Upper lobe of left lung (tissue), 6 donors: ENCODE results near the gene AGBL3. TPM values are rescaled to one million over a fixed set of nuclear protein-coding genes. Genes with fewer than 3 reads are reported as not detected.

ENCODE experiments used
- ATAC-seq, 2 donors: fragments of 200-7000 bp; cut with Tn5 transposase; one replicate each; pipeline ENCODE4 v1.9.1; 2022; ENCODE audit warnings: mild to moderate bottlenecking in 2 of 2, moderate library complexity in 2 of 2; ENCODE audit not compliant: low FRiP score in 2 of 2
- DNase-seq, 2 donors: peaks; one replicate each; pipeline ENCODE4 v3.0.0-alpha.2; 2019 to 2020
- H3K27ac ChIP-seq, 4 donors: fragments of 200-600 bp; sonication (generic); one replicate each; pipeline ENCODE4 v1.5.1; 2016 to 2019
- H3K27me3 ChIP-seq, 4 donors: fragments of 200-600 bp; sonication (generic); one replicate each; pipeline ENCODE4 v1.5.1; 2017 to 2019
- H3K36me3 ChIP-seq, 4 donors: fragments of 200-600 bp; sonication (generic); one replicate each; pipeline ENCODE4 v1.5.1; 2016 to 2019
- H3K4me1 ChIP-seq, 4 donors: fragments of 200-600 bp; sonication (generic); one replicate each; pipeline ENCODE4 v1.5.1; 2018 to 2019
- H3K4me3 ChIP-seq, 4 donors: fragments of 200-600 bp; sonication (generic); one replicate each; pipeline ENCODE4 v1.5.1; 2017 to 2019; ENCODE audit warnings: mild to moderate bottlenecking in 2 of 4, moderate library complexity in 1 of 4
- H3K9me3 ChIP-seq, 4 donors: fragments of 200-600 bp; sonication (generic); one replicate each; pipeline ENCODE4 v1.5.1; 2018 to 2019
- EP300 ChIP-seq, 4 donors: sonication (generic); formaldehyde crosslinking; IDR thresholded peaks; one replicate each; pipeline ENCODE4 v1.5.1; 2017; ENCODE audit warnings: antibody characterized with exemption in 4 of 4, control low read depth in 2 of 4
- POLR2A ChIP-seq, 4 donors: fragments of 450-650 bp; IDR thresholded peaks; one replicate each; pipeline ENCODE4 v1.5.1; 2016 to 2017; ENCODE audit warnings: antibody characterized with exemption in 4 of 4, mild to moderate bottlenecking in 2 of 4
- POLR2AphosphoS5 ChIP-seq, 2 donors: sonication (generic); formaldehyde crosslinking; IDR thresholded peaks; one replicate each; pipeline ENCODE4 v1.5.1; 2017; ENCODE audit warnings: antibody characterized with exemption in 2 of 2
- WGBS, 2 donors: methylation state at CpG; one replicate each; pipeline ENCODE4 v1.1.5; 2017 to 2018; 5-methylcytosine and 5-hydroxymethylcytosine counted together
- total RNA-seq, 6 donors: library from RNA; depleted of rRNA in 4 of 6; stranded (reverse); fragments of >200 nt in 4 of 6; gene quantifications; one replicate each; pipeline versions ENCODE4 v1.1.0 to v1.2.1, GENCODE V29; 2016 to 2021
- TF ChIP-seq, protein P1 (sequence below), 6 experiments: fragments of 450-650 bp in 4 of 6; fragments of 200-600 bp in 2 of 6; sonication (generic) in 2 of 6; IDR thresholded peaks; one replicate each; pipeline ENCODE4 v1.5.1; 2016 to 2019; ENCODE audit warnings: antibody characterized with exemption in 6 of 6
- donor health status: DM: no; HTN: no; CAD: no; lungs with moderate emphysema.
- donor health status: DM: no; HTN: yes; CAD: no; lungs with severe emphysema.

AGBL3 gene
- total RNA-seq, 6 donors from 2014 or later: 1.0 to 5.2 (median 2.5) TPM

GRCh38 chr7:135098391-135098790, 112.1 kb downstream of the AGBL3 start:
- H3K27ac ChIP-seq: peak overlapping the region in 2 of 4 donors; percentile 32 to 48
- WGBS, 2 donors: 52 to 54% methylated on average over 3 of the region's 3 CpGs
- no peak overlapping the region for H3K4me3 ChIP-seq
- H3K4me1 ChIP-seq: peaks cover 0 to 5% (median 0%) of the 10 kb centered on the region in 4 donors
- no peaks in the 10 kb centered on the region for H3K9me3 ChIP-seq
- no peaks in the 10 kb centered on the region for H3K27me3 ChIP-seq
- TF ChIP-seq POLR2A (IDR thresholded peaks at IDR 0.05): no peak
- TF ChIP-seq, protein P1, sequence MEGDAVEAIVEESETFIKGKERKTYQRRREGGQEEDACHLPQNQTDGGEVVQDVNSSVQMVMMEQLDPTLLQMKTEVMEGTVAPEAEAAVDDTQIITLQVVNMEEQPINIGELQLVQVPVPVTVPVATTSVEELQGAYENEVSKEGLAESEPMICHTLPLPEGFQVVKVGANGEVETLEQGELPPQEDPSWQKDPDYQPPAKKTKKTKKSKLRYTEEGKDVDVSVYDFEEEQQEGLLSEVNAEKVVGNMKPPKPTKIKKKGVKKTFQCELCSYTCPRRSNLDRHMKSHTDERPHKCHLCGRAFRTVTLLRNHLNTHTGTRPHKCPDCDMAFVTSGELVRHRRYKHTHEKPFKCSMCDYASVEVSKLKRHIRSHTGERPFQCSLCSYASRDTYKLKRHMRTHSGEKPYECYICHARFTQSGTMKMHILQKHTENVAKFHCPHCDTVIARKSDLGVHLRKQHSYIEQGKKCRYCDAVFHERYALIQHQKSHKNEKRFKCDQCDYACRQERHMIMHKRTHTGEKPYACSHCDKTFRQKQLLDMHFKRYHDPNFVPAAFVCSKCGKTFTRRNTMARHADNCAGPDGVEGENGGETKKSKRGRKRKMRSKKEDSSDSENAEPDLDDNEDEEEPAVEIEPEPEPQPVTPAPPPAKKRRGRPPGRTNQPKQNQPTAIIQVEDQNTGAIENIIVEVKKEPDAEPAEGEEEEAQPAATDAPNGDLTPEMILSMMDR (IDR thresholded peaks at IDR 0.05): no peak
- no peak for TF ChIP-seq POLR2AphosphoS5 (IDR thresholded peaks at IDR 0.05)
- TF ChIP-seq EP300 (IDR thresholded peaks at IDR 0.05): no peak
- no peaks in the 10 kb centered on the region for H3K36me3 ChIP-seq
- ATAC-seq (no peak), DNase-seq (no peak)

GRCh38 chr7:135100856-135101255, 114.5 kb downstream of the AGBL3 start:
- Histone ChIP-seq H3K4me1 (peaks cover 0 to 5% (median 0%) of the 10 kb centered on the region in 4 donors), H3K36me3 (no peaks in the 10 kb centered on the region), H3K4me3 (no peak overlapping the region), H3K27me3 (no peaks in the 10 kb centered on the region), H3K9me3 (no peaks in the 10 kb centered on the region), H3K27ac (no peak overlapping the region)
- DNase-seq (no peak), ATAC-seq (no peak)
- TF ChIP-seq POLR2AphosphoS5 (IDR thresholded peaks at IDR 0.05) (no peak), EP300 (IDR thresholded peaks at IDR 0.05) (no peak), POLR2A (IDR thresholded peaks at IDR 0.05) (no peak)
- TF ChIP-seq, protein P1 (IDR thresholded peaks at IDR 0.05): no peak

DNA sequence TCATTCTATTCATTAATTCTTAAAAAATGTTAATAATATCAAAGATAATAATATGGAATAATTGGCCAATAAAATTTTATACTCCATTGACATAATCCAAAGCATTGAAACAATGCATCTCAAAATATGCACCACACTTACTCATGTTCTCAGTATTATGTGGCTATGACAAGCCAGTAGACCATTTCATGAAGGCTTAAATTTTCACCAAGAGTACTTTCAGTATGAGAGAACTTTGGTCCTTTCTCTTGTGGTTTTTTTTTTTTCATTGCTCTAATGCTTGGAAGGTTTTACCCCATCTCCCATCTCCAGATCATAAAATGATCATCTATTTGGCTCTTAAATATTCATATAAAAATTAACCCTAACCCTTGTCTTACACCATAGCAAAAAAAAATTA, 116.1 kb downstream of the AGBL3 start:
- TF ChIP-seq EP300 (IDR thresholded peaks at IDR 0.05) (no peak), POLR2A (IDR thresholded peaks at IDR 0.05) (no peak)
- TF ChIP-seq, protein P1 (IDR thresholded peaks at IDR 0.05): no peak
- H3K36me3 ChIP-seq: no peaks in the 10 kb centered on the region
- no peaks in the 10 kb centered on the region for H3K27me3 ChIP-seq
- no peak overlapping the region for H3K27ac ChIP-seq
- peaks cover 0 to 5% (median 0%) of the 10 kb centered on the region in 4 donors for H3K4me1 ChIP-seq
- H3K9me3 ChIP-seq: no peaks in the 10 kb centered on the region
- DNase-seq (no peak), ATAC-seq (no peak)
- H3K4me3 ChIP-seq: no peak overlapping the region

GRCh38 chr7:135109562-135109961, 123.3 kb downstream of the AGBL3 start:
- Histone ChIP-seq H3K27ac (no peak overlapping the region), H3K36me3 (no peaks in the 10 kb centered on the region), H3K4me3 (no peak overlapping the region), H3K9me3 (no peaks in the 10 kb centered on the region), H3K27me3 (no peaks in the 10 kb centered on the region), H3K4me1 (no peaks in the 10 kb centered on the region)
- 64 to 73% methylated on average over 3 to 4 of the region's 4 CpGs for WGBS, 2 donors
- ATAC-seq: no peak
- no peak for TF ChIP-seq POLR2A (IDR thresholded peaks at IDR 0.05)
- DNase-seq: no peak

DNA sequence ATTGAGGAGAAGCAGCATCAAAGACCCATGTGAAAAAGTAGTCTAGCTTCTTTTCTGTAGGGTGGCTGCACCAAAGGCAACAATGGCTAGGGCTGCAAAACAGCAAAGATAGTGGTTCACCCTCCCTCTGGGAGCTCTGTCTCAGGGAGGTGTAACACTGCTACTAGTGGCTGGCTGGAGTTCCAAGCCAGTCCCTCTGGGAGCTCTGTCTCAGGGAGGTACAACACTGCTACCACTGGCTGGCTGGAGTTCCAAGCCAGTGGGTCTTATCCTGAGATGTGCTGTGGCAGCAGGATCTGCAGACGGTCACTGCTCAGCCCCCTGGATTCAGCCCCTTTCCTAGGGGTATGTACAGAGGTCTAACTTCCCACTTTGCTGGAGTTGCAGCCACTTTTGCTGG, 123.7 kb downstream of the AGBL3 start:
- TF ChIP-seq POLR2AphosphoS5 (IDR thresholded peaks at IDR 0.05): no peak
- no peak for TF ChIP-seq EP300 (IDR thresholded peaks at IDR 0.05)
- TF ChIP-seq, protein P1 (IDR thresholded peaks at IDR 0.05): no peak
- TF ChIP-seq POLR2A (IDR thresholded peaks at IDR 0.05): no peak
- H3K27ac ChIP-seq: no peak overlapping the region
- H3K27me3 ChIP-seq: no peaks in the 10 kb centered on the region
- H3K4me3 ChIP-seq: no peak overlapping the region
- no peaks in the 10 kb centered on the region for H3K4me1 ChIP-seq
- H3K36me3 ChIP-seq: no peaks in the 10 kb centered on the region
- ATAC-seq (no peak), DNase-seq (no peak)
- no peaks in the 10 kb centered on the region for H3K9me3 ChIP-seq
- 80 to 82% methylated on average over 1 of the region's 1 CpG for WGBS, 2 donors
